ENCODE measurements around the gene SENP1. TPM values are rescaled to one million over a fixed set of nuclear protein-coding genes. Genes with fewer than 3 reads are reported as not detected.

SENP1 gene
- total RNA-seq, 1 donor: 23.9 TPM

DNA sequence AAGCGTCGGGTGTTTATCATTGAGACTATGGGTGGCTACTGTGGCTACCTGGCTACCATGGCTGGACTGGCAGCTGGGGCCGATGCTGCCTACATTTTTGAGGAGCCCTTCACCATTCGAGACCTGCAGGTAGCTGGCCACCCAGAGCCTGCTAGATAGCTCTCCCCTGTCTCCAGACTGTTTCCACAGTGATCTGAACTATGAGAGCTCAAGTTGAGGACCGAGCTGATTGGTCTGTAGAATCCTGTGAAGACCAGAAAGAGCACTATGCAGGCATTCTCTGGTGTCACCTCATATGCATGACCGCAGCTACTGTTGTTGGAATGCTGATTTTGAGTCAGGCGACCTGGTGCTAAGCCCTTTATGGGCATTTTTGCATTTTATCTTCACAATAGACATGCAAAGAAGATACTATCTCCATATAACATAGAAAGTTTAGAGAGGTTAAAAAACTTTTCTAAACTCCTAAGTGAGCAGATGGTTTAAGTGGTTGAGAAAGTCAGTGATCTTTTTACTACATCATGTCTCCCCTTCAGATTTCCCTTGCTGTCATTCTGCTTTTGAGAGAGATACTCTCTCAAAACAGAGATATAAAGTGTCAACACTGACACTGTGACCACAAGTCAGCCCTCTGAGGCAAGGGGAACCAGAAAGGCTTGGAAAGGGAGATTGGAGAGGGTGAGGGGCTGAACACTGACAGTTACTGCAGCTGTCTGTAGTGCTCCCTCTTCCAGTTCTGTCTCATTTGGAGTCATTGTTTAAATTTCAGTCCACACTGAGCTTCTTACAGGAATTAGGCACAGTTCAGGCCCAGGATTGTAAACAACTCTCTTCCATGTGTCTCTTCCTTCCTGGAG lies 37.2 kb upstream of the SENP1 start:
- TF ChIP-seq, protein P1, sequence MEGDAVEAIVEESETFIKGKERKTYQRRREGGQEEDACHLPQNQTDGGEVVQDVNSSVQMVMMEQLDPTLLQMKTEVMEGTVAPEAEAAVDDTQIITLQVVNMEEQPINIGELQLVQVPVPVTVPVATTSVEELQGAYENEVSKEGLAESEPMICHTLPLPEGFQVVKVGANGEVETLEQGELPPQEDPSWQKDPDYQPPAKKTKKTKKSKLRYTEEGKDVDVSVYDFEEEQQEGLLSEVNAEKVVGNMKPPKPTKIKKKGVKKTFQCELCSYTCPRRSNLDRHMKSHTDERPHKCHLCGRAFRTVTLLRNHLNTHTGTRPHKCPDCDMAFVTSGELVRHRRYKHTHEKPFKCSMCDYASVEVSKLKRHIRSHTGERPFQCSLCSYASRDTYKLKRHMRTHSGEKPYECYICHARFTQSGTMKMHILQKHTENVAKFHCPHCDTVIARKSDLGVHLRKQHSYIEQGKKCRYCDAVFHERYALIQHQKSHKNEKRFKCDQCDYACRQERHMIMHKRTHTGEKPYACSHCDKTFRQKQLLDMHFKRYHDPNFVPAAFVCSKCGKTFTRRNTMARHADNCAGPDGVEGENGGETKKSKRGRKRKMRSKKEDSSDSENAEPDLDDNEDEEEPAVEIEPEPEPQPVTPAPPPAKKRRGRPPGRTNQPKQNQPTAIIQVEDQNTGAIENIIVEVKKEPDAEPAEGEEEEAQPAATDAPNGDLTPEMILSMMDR (IDR thresholded peaks at IDR 0.05; ENCODE audit: extremely low read depth, low read depth, low read length): no peak
- Histone ChIP-seq H3K79me2 (ENCODE audit: insufficient read depth, low read length) (no peaks in the 10 kb centered on the region), H3K4me1 (ENCODE audit: insufficient read depth, low read length) (no peaks in the 10 kb centered on the region), H3K27ac (ENCODE audit: low read depth, low read length) (no peak overlapping the region), H3K36me3 (ENCODE audit: insufficient read depth, low read length) (peaks cover 66% of the 10 kb centered on the region), H3K27me3 (ENCODE audit: insufficient read depth, low read length) (no peaks in the 10 kb centered on the region), H3K4me3 (ENCODE audit: insufficient read depth, low read length) (no peak overlapping the region), H2AFZ (ENCODE audit: low read length) (no peak overlapping the region), H3K4me2 (ENCODE audit: insufficient read depth, low read length) (no peak overlapping the region), H3K9me3 (ENCODE audit: low read depth, low read length) (no peaks in the 10 kb centered on the region), H4K20me1 (ENCODE audit: insufficient read depth, low read length) (no peaks in the 10 kb centered on the region)
- no peak for DNase-seq (ENCODE audit: insufficient read length, low spot score, missing footprints)

DNA sequence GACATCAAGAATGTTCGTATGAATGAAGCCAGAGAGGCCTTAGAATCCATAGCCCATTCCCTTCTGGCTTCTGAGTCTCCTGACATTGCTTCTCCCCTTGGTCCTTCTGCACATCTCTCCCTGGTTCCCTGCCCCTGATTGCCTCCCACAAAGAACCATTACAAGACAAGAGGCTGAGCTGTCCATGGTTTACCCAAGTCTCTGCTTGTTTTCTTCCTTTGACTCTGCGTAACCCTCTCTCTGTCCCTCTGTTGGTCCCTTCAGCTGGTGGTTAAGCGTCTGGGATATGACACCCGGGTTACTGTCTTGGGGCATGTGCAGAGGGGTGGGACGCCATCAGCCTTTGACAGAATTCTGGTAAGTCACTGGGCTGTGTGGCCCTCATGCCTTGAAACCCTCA lies 29.1 kb upstream of the SENP1 start:
- Histone ChIP-seq H4K20me1 (ENCODE audit: insufficient read depth, low read length) (no peaks in the 10 kb centered on the region), H3K36me3 (ENCODE audit: insufficient read depth, low read length) (peaks cover 61% of the 10 kb centered on the region)

DNA sequence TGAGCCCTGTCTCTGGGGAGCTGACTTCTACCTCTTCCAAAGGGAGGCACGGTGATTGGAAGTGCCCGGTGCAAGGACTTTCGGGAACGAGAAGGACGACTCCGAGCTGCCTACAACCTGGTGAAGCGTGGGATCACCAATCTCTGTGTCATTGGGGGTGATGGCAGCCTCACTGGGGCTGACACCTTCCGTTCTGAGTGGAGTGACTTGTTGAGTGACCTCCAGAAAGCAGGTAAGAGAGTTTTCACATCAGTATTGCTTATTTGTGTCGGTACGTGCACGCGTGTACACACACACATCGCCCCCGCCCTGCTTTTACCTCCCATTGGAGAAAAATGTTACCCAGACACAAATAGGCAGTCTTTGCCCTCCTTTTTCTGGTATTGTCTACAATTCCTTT lies 26.9 kb upstream of the SENP1 start:
- TF ChIP-seq, protein P1 (IDR thresholded peaks at IDR 0.05; ENCODE audit: extremely low read depth, low read depth, low read length): no peak
- no peak for DNase-seq (ENCODE audit: insufficient read length, low spot score, missing footprints)
- Histone ChIP-seq H3K9me3 (ENCODE audit: low read depth, low read length) (no peaks in the 10 kb centered on the region), H2AFZ (ENCODE audit: low read length) (no peak overlapping the region), H3K79me2 (ENCODE audit: insufficient read depth, low read length) (no peaks in the 10 kb centered on the region), H4K20me1 (ENCODE audit: insufficient read depth, low read length) (no peaks in the 10 kb centered on the region), H3K36me3 (ENCODE audit: insufficient read depth, low read length) (peaks cover 60% of the 10 kb centered on the region), H3K4me2 (ENCODE audit: insufficient read depth, low read length) (no peak overlapping the region), H3K4me1 (ENCODE audit: insufficient read depth, low read length) (no peaks in the 10 kb centered on the region), H3K27ac (ENCODE audit: low read depth, low read length) (no peak overlapping the region), H3K4me3 (ENCODE audit: insufficient read depth, low read length) (no peak overlapping the region), H3K27me3 (ENCODE audit: insufficient read depth, low read length) (no peaks in the 10 kb centered on the region)

More for the DNA sequence above, 29.1 kb upstream of the SENP1 start:
- Histone ChIP-seq H2AFZ (ENCODE audit: low read length) (no peak overlapping the region), H3K79me2 (ENCODE audit: insufficient read depth, low read length) (no peaks in the 10 kb centered on the region), H3K27ac (ENCODE audit: low read depth, low read length) (no peak overlapping the region), H3K4me1 (ENCODE audit: insufficient read depth, low read length) (no peaks in the 10 kb centered on the region), H3K4me2 (ENCODE audit: insufficient read depth, low read length) (no peak overlapping the region), H3K4me3 (ENCODE audit: insufficient read depth, low read length) (no peak overlapping the region), H3K9me3 (ENCODE audit: low read depth, low read length) (no peaks in the 10 kb centered on the region), H3K27me3 (ENCODE audit: insufficient read depth, low read length) (no peaks in the 10 kb centered on the region)
- DNase-seq (ENCODE audit: insufficient read length, low spot score, missing footprints): no peak
- TF ChIP-seq, protein P1 (IDR thresholded peaks at IDR 0.05; ENCODE audit: extremely low read depth, low read depth, low read length): no peak

DNA sequence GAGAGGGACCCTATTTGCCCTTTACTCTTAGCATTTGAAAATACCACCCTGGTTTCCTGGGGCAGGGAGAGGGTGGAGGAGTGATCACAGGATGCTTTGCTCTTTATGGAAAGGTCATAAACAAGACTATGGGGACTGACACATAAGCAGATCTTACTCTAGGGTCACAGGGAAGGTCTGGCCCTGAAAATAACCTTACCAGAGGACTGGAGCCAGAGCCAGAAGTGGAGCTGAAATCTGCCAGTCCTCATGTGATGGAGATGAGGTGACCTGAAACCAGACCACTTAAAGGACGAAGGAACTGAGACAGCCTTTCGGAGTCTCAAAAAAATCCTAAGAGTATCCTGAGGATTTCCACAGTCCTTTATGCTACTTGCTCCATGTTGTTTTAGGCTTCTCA lies 25.6 kb upstream of the SENP1 start:
- H3K4me3 ChIP-seq (ENCODE audit: insufficient read depth, low read length): no peak overlapping the region
- H3K36me3 ChIP-seq (ENCODE audit: insufficient read depth, low read length): peaks cover 63% of the 10 kb centered on the region
- TF ChIP-seq, protein P1 (IDR thresholded peaks at IDR 0.05; ENCODE audit: extremely low read depth, low read depth, low read length): no peak
- H4K20me1 ChIP-seq (ENCODE audit: insufficient read depth, low read length): no peaks in the 10 kb centered on the region
- no peaks in the 10 kb centered on the region for H3K4me1 ChIP-seq (ENCODE audit: insufficient read depth, low read length)
- no peak overlapping the region for H2AFZ ChIP-seq (ENCODE audit: low read length)
- peaks cover 4% of the 10 kb centered on the region for H3K79me2 ChIP-seq (ENCODE audit: insufficient read depth, low read length)
- no peak overlapping the region for H3K27ac ChIP-seq (ENCODE audit: low read depth, low read length)
- DNase-seq (ENCODE audit: insufficient read length, low spot score, missing footprints): no peak
- H3K9me3 ChIP-seq (ENCODE audit: low read depth, low read length): no peaks in the 10 kb centered on the region
- H3K27me3 ChIP-seq (ENCODE audit: insufficient read depth, low read length): no peaks in the 10 kb centered on the region
- H3K4me2 ChIP-seq (ENCODE audit: insufficient read depth, low read length): no peak overlapping the region

Data from osteoblast (primary cell).